Epithelial cell of prostate (primary cell): Measurements from ENCODE around the gene TYSND1.
A peak's percentile ranks its signal among the peaks of the same experiment; 100 is the strongest.
"Not testable (repeated sequence)": the region's sequence is repeated elsewhere in the genome, so short reads cannot be mapped to it uniquely, and the experiment has no call there.

Experiments
- DNase-seq: peaks from one replicate; pipeline ENCODE4 v3.0.0-alpha.2; 2011; ENCODE audit warnings: low read depth, low spot score
- H3K27ac ChIP-seq: fragments of 450-650 bp; 2 replicates; pipeline ENCODE4 v1.5.1; 2017; ENCODE audit warnings: mild to moderate bottlenecking

The TYSND1 gene

GRCh38 chr10:70167246-70167645 lies 20.7 kb upstream of the TYSND1 start:
- no peak overlapping the region for H3K27ac ChIP-seq
- no peak for DNase-seq

DNA sequence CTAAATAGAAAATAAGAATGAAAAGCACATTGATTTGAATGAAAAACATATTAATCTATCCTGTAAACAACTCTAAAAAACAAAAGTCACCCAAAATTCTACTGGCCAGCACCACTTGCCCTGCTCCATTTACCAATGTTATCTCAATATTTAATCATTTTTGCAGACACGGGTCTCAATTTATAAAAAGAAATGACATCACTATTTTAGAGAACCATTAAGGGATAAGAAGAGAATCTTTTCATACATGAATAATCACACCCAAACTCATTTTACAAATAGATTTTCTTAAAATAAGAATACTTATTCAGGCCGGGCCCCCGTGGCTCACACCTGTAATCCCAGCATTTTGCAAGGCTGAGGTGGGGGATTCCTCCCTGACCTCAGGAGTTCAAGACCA lies 19.9 kb upstream of the TYSND1 start:
- no peak for DNase-seq
- no peak overlapping the region for H3K27ac ChIP-seq

DNA sequence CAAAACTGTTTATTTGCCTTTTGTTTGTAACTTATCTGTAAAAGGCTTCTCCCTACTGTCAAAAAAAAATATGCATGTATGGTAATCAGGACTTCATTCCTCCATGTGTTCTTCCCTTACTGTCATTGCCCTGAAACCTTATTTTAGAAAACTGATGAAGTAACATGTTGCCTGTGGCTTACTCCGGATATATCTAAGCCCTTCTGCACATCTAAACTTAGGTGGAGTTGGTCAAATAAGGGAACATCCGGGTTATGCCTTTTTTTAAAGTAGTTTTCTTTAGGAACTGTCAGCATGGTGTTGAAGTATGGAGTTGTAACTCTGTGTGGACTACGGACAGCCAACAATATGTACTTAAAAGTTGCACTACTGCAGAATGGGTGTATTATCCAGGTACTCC lies 17.7 kb upstream of the TYSND1 start:
- no peak for DNase-seq

DNA sequence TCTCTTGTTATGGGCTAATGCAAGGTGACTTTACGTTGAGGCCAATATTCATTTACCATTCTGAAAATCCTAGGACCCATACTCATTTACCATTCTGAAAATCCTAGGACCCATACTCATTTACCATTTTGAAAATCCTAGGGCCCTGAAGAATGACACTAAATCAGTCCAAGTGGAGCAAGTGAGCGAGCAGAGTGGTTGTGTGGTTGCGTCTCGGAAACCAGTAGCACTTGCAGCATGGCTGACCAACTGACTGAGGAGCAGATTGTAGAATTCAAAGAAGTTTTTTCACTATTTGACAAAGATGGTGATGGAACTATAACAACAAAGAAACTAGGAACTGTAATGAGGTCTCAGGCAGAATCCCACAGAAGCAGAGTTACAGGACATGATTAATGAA lies 16.9 kb upstream of the TYSND1 start:
- DNase-seq: no peak
- no peak overlapping the region for H3K27ac ChIP-seq

More for the DNA sequence above, 17.7 kb upstream of the TYSND1 start:
- H3K27ac ChIP-seq: no peak overlapping the region

- no peak for DNase-seq
- no peak overlapping the region for H3K27ac ChIP-seq
Observed at GRCh38 chr10:70162892-70163201, 16.3 kb upstream of the TYSND1 start.

DNA sequence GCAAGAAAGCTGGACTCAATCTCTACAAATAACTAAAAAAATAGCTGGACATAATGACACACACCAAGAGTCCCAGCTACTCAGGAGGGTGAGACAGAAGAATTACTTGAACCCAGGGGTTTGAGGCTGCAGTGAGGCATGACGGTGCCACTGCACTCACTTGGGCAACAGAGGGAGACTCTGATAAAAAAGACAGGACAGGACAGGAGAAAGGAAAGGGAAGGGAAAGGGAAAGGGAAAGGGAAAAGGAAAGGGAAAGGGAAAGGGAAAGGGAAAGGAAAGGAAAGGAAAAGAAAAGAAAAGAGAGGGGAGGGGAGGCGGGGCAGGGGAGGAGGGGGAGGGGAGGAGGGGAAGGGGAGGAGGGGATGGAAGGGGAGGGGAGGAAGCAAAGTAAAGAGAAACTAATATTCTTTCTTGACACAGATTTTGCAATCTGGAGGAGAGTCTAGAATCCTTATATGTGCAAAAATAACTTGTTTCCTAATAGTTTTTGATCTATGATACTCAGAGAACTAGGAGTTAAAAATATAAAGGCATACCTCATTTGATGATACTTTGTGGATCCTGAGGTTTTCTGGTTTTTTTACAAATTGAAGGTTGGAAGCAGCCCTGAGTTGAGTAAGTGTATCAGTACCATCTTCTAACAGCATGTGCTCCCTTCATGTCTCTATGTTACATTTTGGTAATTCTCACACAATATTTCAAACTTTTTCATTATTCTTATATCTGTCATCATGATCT lies 15.8 kb upstream of the TYSND1 start:
- no peak overlapping the region for H3K27ac ChIP-seq

GRCh38 chr10:70160798-70161197 lies 14.3 kb upstream of the TYSND1 start:
- H3K27ac ChIP-seq: no peak overlapping the region

More for the DNA sequence above, 15.8 kb upstream of the TYSND1 start:
- no peak for DNase-seq

GRCh38 chr10:70159366-70159765 lies 12.9 kb upstream of the TYSND1 start:
- H3K27ac ChIP-seq, DNase-seq: not testable (repeated sequence)

More at GRCh38 chr10:70160798-70161197, 14.3 kb upstream of the TYSND1 start:
- no peak for DNase-seq

GRCh38 chr10:70158113-70158512 lies 11.6 kb upstream of the TYSND1 start:
- no peak for DNase-seq
- H3K27ac ChIP-seq: no peak overlapping the region

DNA sequence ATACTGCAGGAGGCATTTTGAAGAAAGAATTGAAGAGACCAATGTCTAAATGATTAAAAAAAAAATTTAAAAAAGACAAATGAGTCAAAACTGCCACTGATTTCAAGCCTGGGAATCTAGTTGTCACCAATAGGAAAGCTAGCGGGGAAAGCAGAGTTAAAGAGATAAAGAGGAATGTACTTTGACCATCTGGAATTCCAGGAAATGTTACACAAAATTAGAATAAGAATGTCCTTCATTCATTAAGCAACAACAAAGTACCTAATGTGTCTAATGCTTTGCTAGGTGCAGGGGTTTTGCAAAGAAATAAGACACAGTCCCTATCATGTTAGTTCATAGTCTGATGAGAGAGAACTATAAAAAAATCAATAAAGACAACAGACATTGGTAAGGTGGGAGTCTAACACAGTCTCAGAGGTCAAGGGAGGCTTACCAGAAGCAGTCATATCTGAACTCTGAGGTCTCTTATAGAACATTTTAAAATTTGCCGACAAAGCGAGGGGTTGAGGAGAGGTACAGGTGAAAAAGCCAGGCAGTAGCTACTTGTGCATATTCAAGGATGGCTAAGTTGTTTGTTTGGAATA lies 8.8 kb upstream of the TYSND1 start:
- DNase-seq: no peak
- H3K27ac ChIP-seq: no peak overlapping the region

DNA sequence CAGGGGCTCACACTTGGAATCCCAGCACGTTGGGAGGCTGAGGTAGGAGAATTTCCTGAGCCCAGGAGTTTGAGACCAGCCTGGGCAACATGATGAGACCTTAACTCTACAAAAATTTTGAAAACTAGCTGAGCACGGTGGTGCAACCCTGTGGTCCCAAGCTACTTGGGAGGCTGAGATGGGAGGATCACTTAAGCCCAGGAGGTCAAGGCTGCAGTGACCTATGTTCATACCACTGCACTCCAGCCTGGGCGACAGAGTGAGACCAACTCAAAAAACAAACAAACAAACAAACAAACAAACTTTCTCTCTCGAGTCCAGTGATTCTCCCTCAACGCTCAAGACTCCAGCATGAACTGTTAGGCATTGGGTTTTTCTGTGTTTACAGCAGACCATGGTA lies 2.0 kb upstream of the TYSND1 start:
- peak overlapping the region; percentile 85 for H3K27ac ChIP-seq
- no peak for DNase-seq

DNA sequence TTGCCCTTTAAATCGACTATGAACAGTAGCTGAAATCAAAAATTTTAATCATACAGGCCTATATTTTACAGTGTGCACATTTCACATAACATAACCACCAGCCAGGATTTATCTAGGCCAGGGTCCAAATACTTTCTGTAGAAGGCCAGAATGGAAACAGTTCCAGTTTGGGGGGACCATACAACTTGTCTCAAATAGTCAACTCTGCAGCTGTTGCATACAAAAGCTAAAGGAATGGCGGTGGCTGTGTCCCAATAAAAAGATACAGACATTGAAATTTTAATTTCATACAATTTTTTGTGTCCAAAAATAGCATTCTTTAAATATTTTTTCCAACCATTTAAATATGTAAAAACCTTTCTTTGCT lies 742 bp upstream of the TYSND1 start:
- no peak for DNase-seq
- H3K27ac ChIP-seq: peak overlapping the region; percentile 85

DNA sequence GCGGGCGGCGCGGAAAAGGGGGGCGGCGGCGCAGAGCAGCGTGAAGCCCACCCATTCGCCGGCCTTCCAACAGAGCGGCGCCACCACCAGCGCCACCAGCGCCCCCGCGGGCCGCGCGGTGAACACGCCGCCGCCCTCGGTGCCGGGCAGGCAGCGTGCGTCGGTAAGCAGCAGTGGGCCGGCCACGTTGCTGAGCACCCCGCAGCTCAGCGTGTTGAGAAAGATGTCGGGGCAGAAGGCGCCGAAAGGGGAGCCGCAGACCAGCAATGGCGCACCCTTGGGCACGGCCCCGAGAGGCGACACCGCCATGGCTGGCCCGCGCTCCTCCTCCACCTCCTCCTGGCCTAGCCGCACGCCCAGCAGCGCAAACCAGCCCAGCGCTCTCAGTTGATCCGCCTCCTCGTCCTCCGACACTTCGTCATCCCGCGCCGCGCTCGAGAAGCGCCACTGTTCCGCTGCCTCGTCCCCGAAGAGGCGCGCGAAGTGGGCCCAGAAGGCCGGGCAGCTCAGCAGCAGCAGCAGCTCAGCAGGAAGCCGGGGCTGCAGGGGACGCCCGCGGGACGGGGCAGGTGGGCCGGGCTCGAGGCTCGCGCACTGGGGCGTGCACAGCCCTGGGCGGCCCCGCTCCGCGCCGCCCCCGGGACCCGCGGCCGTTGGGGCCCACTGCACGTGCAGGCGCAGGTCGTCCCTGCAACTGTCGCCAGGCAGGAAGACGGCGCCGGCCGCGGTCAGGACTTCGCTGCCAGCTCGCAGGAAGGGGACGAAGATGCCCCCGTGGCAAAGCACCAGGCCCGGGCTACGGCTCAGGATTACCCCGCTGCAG lies 623 bp downstream of the TYSND1 start:
- DNase-seq: no peak
- peak overlapping the region; percentile 85 for H3K27ac ChIP-seq

GRCh38 chr10:70145166-70145665 lies 1.3 kb downstream of the TYSND1 start:
- H3K27ac ChIP-seq: peak overlapping the region; percentile 85
- DNase-seq: no peak

- no peak for DNase-seq
- H3K27ac ChIP-seq: no peak overlapping the region
Observed at GRCh38 chr10:70144372-70145110, 2.0 kb downstream of the TYSND1 start.

DNA sequence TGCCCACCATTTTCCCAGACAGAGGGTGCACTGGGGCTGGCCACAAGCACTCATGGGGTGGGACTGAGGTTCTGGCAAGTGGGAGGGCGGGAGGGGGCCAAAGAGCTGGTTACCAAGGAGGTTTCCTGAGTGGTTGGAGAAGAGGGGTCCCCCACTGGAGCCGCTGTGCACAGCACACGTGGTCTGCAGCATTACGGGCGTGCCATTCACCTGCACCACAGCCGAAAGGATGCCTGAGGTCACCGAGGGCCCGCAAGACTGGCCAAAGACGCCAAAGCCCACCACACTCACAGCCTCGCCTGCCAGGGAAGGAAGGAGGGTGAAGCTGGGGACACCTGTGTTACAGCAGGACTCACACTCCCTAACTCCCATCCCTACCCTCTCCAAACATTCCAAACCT lies 3.9 kb downstream of the TYSND1 start:
- H3K27ac ChIP-seq: no peak overlapping the region
- DNase-seq: no peak

GRCh38 chr10:70140297-70140696 lies 6.2 kb downstream of the TYSND1 start:
- H3K27ac ChIP-seq: no peak overlapping the region
- DNase-seq: no peak

DNA sequence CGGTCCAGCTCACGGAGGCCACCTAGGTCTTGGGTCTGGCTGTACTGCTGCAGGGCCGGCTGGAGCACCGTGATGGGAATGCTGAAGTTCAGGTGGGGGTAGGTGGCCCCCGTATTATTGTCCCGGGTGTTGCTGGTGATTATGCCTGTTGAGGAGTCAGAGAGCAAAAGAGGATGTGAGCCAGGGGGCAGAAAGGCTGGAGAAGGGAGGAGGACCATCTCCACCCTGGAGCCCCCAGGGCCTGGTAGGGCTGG lies 6.6 kb downstream of the TYSND1 start:
- no peak overlapping the region for H3K27ac ChIP-seq
- no peak for DNase-seq

- no peak for DNase-seq
- peak overlapping the region; percentile 73 for H3K27ac ChIP-seq
Observed at GRCh38 chr10:70139151-70139996, 7.1 kb downstream of the TYSND1 start.
